Measurements from ENCODE around the gene FKBP15. TPM values are rescaled to one million over a fixed set of nuclear protein-coding genes. Genes with fewer than 3 reads are reported as not detected.

FKBP15 gene
- total RNA-seq, 1 donor from 2014 or later, result 49.1 TPM

GRCh38 chr9:113216406-113216805 is 4.7 kb downstream of the FKBP15 start:
- DNase-seq, result no peak
- intact Hi-C loops (cut with micrococcal nuclease), result no loop called here
- no peak for TF ChIP-seq CTCF (IDR thresholded peaks at IDR 0.05)
- ChIA-PET CTCF (no interaction called here), POLR2A (no interaction called here)
- no peak overlapping the region for H3K27ac Mint-ChIP-seq
- no peaks in the 10 kb centered on the region for H3K27me3 Mint-ChIP-seq
- no peak for ATAC-seq (ENCODE audit: low read depth)
- H3K9me3 Mint-ChIP-seq, result no peaks in the 10 kb centered on the region
- peaks cover 45% of the 10 kb centered on the region for H3K4me1 Mint-ChIP-seq
- peaks cover 37% of the 10 kb centered on the region for H3K36me3 Mint-ChIP-seq (ENCODE audit: low read depth)
- no peak overlapping the region for H3K4me3 Mint-ChIP-seq

GRCh38 chr9:113215132-113215531 is 5.9 kb downstream of the FKBP15 start:
- Mint-ChIP-seq H3K4me3 (no peak overlapping the region), H3K27ac (no peak overlapping the region), H3K4me1 (peaks cover 35% of the 10 kb centered on the region), H3K9me3 (no peaks in the 10 kb centered on the region), H3K36me3 (ENCODE audit: low read depth) (peaks cover 37% of the 10 kb centered on the region), H3K27me3 (no peaks in the 10 kb centered on the region)
- CTCF ChIA-PET, result interaction anchor here (0.7 to 1.2 kb wide), 2 partner anchors 60 to 194 kb away, joined by 3 to 4 read pairs; no protein-coding TSS in a partner anchor
- no peak for ATAC-seq (ENCODE audit: low read depth)
- POLR2A ChIA-PET, result interaction anchor here (0.7 kb wide), 1 partner anchor 34 kb away, joined by 4 read pairs; no protein-coding TSS in a partner anchor
- DNase-seq, result no peak
- intact Hi-C loops (cut with micrococcal nuclease), result no loop called here
- TF ChIP-seq CTCF (IDR thresholded peaks at IDR 0.05), result no peak

DNA sequence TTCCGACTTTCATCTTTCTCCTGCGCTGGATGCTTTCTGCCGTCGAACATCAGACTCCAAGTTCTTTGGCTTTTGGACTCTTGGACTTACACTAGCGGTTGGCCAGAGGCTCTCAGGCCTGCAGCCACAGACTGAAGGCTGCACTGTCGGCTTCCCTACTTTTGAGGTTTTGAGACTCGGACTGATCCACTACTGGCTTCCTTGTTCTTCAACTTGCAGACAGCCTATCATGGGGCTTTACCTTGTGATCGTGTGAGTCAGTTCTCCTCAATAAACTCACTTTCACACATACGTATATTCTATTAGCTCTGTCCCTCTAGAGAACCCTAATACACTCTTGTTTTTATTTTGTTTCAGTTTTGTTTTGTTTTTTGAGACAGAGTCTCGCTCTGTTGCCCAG is 10.3 kb downstream of the FKBP15 start:
- no peak overlapping the region for H3K27ac Mint-ChIP-seq
- ChIA-PET POLR2A (no interaction called here), CTCF (no interaction called here)
- intact Hi-C loops (cut with micrococcal nuclease), result no loop called here
- ATAC-seq (ENCODE audit: low read depth), result no peak
- H3K4me3 Mint-ChIP-seq, result no peak overlapping the region
- no peaks in the 10 kb centered on the region for H3K9me3 Mint-ChIP-seq
- no peak for DNase-seq
- TF ChIP-seq CTCF (IDR thresholded peaks at IDR 0.05), result no peak
- no peaks in the 10 kb centered on the region for H3K27me3 Mint-ChIP-seq
- peaks cover 13% of the 10 kb centered on the region for H3K4me1 Mint-ChIP-seq
- peaks cover 66% of the 10 kb centered on the region for H3K36me3 Mint-ChIP-seq (ENCODE audit: low read depth)

GRCh38 chr9:113205861-113206260 is 15.2 kb downstream of the FKBP15 start:
- ChIA-PET CTCF (interaction anchor here (1.0 kb wide), 1 partner anchor 13 kb away, joined by 3 read pairs; no protein-coding TSS in a partner anchor), POLR2A (no interaction called here)
- H3K9me3 Mint-ChIP-seq, result no peaks in the 10 kb centered on the region
- H3K4me3 Mint-ChIP-seq, result no peak overlapping the region
- TF ChIP-seq CTCF (IDR thresholded peaks at IDR 0.05), result no peak
- H3K36me3 Mint-ChIP-seq (ENCODE audit: low read depth), result peaks cover 87% of the 10 kb centered on the region
- H3K4me1 Mint-ChIP-seq, result peaks cover 5% of the 10 kb centered on the region
- intact Hi-C loops (cut with micrococcal nuclease), result no loop called here
- no peaks in the 10 kb centered on the region for H3K27me3 Mint-ChIP-seq
- DNase-seq, result no peak
- no peak overlapping the region for H3K27ac Mint-ChIP-seq
- ATAC-seq (ENCODE audit: low read depth), result no peak

DNA sequence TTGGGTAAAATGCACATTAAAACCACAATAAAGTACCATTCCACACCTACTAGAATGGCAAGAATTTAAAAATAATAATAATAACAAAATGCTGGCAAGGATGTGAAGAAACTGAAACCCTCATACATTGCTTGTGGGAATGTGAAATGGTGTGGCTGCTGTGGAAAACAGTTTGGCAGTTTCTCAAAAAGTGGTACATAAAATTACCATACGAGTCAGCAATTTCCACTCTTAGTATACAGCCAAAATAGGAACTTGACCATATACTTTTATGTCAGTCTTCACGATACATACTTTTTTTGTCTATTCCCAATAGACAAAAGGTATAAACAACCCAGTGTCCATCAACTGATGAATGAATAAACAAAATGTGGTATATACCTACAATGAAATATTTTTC is 15.6 kb downstream of the FKBP15 start:
- no peaks in the 10 kb centered on the region for H3K9me3 Mint-ChIP-seq
- H3K27me3 Mint-ChIP-seq, result no peaks in the 10 kb centered on the region
- peaks cover 5% of the 10 kb centered on the region for H3K4me1 Mint-ChIP-seq
- ChIA-PET CTCF (no interaction called here), POLR2A (no interaction called here)
- no peak overlapping the region for H3K27ac Mint-ChIP-seq
- H3K36me3 Mint-ChIP-seq (ENCODE audit: low read depth), result peaks cover 86% of the 10 kb centered on the region
- H3K4me3 Mint-ChIP-seq, result no peak overlapping the region
- no peak for DNase-seq
- TF ChIP-seq CTCF (IDR thresholded peaks at IDR 0.05), result no peak
- intact Hi-C loops (cut with micrococcal nuclease), result no loop called here
- no peak for ATAC-seq (ENCODE audit: low read depth)
